WTC11 (cell line): ENCODE data around the gene DGKK. TPM values are rescaled to one million over a fixed set of nuclear protein-coding genes. Genes with fewer than 3 reads are reported as not detected.
A peak's percentile ranks its signal among the peaks of the same experiment; 100 is the strongest.

Experiments
- ATAC-seq: fragments of 200-7000 bp; cut with Tn5 transposase; 2 replicates; pipeline ENCODE4 v1.10.0; 2021; ENCODE audit warnings: mild to moderate bottlenecking, moderate library complexity
- CTCF ChIA-PET: fragments of 300-600 bp; sonication (Branson Sonifier 250); formaldehyde crosslinking; loops from one replicate; lab custom pipeline; 2021; ENCODE audit warnings: antibody characterized with exemption; lab: Charles Lee
- POLR2A ChIA-PET: fragments of 350-600 bp; sonication (Branson Sonifier 250); formaldehyde crosslinking; loops from one replicate; lab custom pipeline; 2021; ENCODE audit warnings: antibody characterized with exemption; lab: Charles Lee
- DNase-seq: peaks from one replicate; pipeline ENCODE4 v3.0.0; 2021; ENCODE audit warnings: low spot score
- H3K27ac Mint-ChIP-seq: 2 replicates; pipeline ENCODE4 v1.8.0; 2021; ENCODE audit warnings: mixed read lengths
- H3K27me3 Mint-ChIP-seq: 2 replicates; pipeline ENCODE4 v1.8.0; 2021; ENCODE audit warnings: low read depth, mild to moderate bottlenecking, moderate library complexity, mixed read lengths
- H3K36me3 Mint-ChIP-seq: 2 replicates; pipeline ENCODE4 v1.8.0; 2021; ENCODE audit warnings: mixed read lengths
- H3K4me1 Mint-ChIP-seq: 2 replicates; pipeline ENCODE4 v1.8.0; 2022; ENCODE audit warnings: mixed read lengths
- H3K4me3 Mint-ChIP-seq: 2 replicates; pipeline ENCODE4 v1.8.0; 2021; ENCODE audit warnings: mild to moderate bottlenecking, moderate library complexity, mixed read lengths
- H3K9me3 Mint-ChIP-seq: 2 replicates; pipeline ENCODE4 v1.8.0; 2021; ENCODE audit warnings: mixed read lengths
- ATF1 ChIP-seq: sonication (generic); formaldehyde crosslinking; IDR thresholded peaks from 2 replicates; pipeline ENCODE4 v1.8.1; 2023; ENCODE audit warnings: mild to moderate bottlenecking, moderate library complexity, missing genetic modification reagents
- CREM ChIP-seq: sonication (generic); formaldehyde crosslinking; IDR thresholded peaks from 2 replicates; pipeline ENCODE4 v1.8.1; 2022; ENCODE audit warnings: mild to moderate bottlenecking, missing genetic modification reagents, moderate library complexity
- FOXJ3 ChIP-seq: sonication (generic); formaldehyde crosslinking; IDR thresholded peaks from 2 replicates; pipeline ENCODE4 v1.9.0; 2021; ENCODE audit warnings: missing genetic modification reagents, mild to moderate bottlenecking, borderline replicate concordance
- JUN ChIP-seq: sonication (generic); formaldehyde crosslinking; IDR thresholded peaks from 2 replicates; pipeline ENCODE4 v1.8.0; 2023; ENCODE audit warnings: mild to moderate bottlenecking, missing genetic modification reagents
- MXD4 ChIP-seq: fragments of 250-450 bp; sonication (Bioruptor Pico); IDR thresholded peaks from 2 replicates; pipeline ENCODE4 v1.8.0; 2021; ENCODE audit warnings: mild to moderate bottlenecking, moderate library complexity, borderline replicate concordance
- NFYB ChIP-seq: sonication (generic); formaldehyde crosslinking; conservative IDR thresholded peaks from 2 replicates; pipeline ENCODE4 v1.8.0; 2022; ENCODE audit warnings: low read depth, missing genetic modification reagents
- NR2C2 ChIP-seq: sonication (generic); formaldehyde crosslinking; IDR thresholded peaks from 2 replicates; pipeline ENCODE4 v1.8.0; 2022; ENCODE audit warnings: mild to moderate bottlenecking, missing genetic modification reagents
- RORB ChIP-seq: fragments of 250-450 bp; sonication (Bioruptor Pico); IDR thresholded peaks from 2 replicates; pipeline ENCODE4 v1.9.0; 2021; ENCODE audit warnings: mild to moderate bottlenecking
- ZNF232 ChIP-seq: sonication (generic); formaldehyde crosslinking; IDR thresholded peaks from 2 replicates; pipeline ENCODE4 v1.8.0; 2022; ENCODE audit warnings: mild to moderate bottlenecking, missing genetic modification reagents
- ZNF671 ChIP-seq: fragments of 250-450 bp; sonication (Bioruptor Pico); IDR thresholded peaks from 2 replicates; pipeline ENCODE4 v1.8.0; 2021; ENCODE audit warnings: mild to moderate bottlenecking
- total RNA-seq: library from RNA; stranded (reverse); gene quantifications from 3 replicates; pipeline ENCODE4 v1.2.3, GENCODE V29; 2021
- TF ChIP-seq, protein P1 (sequence below): sonication (generic); formaldehyde crosslinking; IDR thresholded peaks from 2 replicates; pipeline ENCODE4 v1.8.1; 2023; ENCODE audit warnings: mild to moderate bottlenecking, missing genetic modification reagents, moderate library complexity
- TF ChIP-seq, protein P2 (sequence below): sonication (generic); formaldehyde crosslinking; IDR thresholded peaks from 2 replicates; pipeline ENCODE4 v1.8.1; 2022; ENCODE audit warnings: missing genetic modification reagents, borderline replicate concordance
- TF ChIP-seq, protein P3 (sequence below): sonication (generic); formaldehyde crosslinking; IDR thresholded peaks from 2 replicates; pipeline ENCODE4 v1.8.0; 2022; ENCODE audit warnings: mild to moderate bottlenecking, missing genetic modification reagents
- TF ChIP-seq, protein P4 (sequence below): fragments of 250-450 bp; sonication (Bioruptor Pico); IDR thresholded peaks from 2 replicates; pipeline ENCODE4 v1.9.0; 2021; ENCODE audit warnings: mild to moderate bottlenecking, borderline replicate concordance
- TF ChIP-seq, protein P5 (sequence below): sonication (generic); formaldehyde crosslinking; IDR thresholded peaks from 2 replicates; pipeline ENCODE4 v1.8.1; 2023; ENCODE audit warnings: mild to moderate bottlenecking, missing genetic modification reagents, borderline replicate concordance
- TF ChIP-seq, protein P6 (sequence below): sonication (generic); formaldehyde crosslinking; IDR thresholded peaks from 2 replicates; pipeline ENCODE4 v1.8.1; 2023; ENCODE audit warnings: mild to moderate bottlenecking, missing genetic modification reagents, moderate library complexity

The DGKK gene
- total RNA-seq, 1 experiment from 2014 or later = 1.9 TPM

DNA sequence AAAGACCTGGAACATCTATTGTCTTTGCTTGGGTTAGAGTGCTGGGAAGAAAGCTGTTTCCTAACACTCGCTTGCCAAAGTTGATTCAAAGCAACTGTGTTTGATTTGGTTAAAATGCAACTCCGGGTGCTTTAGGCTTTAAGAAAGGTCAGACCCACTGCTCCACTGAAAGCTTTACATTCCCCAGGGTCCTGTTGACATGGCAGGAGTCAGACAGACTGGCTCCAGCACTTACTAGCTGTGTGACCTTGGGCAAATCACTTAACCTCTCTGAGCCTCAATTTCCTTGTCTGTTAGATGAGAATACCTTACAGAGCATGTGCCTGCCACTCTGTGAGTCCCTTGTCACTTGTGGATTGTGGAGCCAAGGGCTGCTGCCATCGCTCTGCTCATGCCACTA, 39.0 kb downstream of the DGKK start (continued):
- TF ChIP-seq ZNF232 (CRISPR knock-in tag) (no peak), ATF1 (no peak), NR2C2 (CRISPR knock-in tag) (no peak)
- TF ChIP-seq, protein P1, sequence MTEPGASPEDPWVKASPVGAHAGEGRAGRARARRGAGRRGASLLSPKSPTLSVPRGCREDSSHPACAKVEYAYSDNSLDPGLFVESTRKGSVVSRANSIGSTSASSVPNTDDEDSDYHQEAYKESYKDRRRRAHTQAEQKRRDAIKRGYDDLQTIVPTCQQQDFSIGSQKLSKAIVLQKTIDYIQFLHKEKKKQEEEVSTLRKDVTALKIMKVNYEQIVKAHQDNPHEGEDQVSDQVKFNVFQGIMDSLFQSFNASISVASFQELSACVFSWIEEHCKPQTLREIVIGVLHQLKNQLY (CRISPR knock-in tag) = no peak
- TF ChIP-seq, protein P2, sequence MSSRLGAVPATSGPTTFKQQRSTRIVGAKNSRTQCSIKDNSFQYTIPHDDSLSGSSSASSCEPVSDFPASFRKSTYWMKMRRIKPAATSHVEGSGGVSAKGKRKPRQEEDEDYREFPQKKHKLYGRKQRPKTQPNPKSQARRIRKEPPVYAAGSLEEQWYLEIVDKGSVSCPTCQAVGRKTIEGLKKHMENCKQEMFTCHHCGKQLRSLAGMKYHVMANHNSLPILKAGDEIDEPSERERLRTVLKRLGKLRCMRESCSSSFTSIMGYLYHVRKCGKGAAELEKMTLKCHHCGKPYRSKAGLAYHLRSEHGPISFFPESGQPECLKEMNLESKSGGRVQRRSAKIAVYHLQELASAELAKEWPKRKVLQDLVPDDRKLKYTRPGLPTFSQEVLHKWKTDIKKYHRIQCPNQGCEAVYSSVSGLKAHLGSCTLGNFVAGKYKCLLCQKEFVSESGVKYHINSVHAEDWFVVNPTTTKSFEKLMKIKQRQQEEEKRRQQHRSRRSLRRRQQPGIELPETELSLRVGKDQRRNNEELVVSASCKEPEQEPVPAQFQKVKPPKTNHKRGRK = no peak

DNA sequence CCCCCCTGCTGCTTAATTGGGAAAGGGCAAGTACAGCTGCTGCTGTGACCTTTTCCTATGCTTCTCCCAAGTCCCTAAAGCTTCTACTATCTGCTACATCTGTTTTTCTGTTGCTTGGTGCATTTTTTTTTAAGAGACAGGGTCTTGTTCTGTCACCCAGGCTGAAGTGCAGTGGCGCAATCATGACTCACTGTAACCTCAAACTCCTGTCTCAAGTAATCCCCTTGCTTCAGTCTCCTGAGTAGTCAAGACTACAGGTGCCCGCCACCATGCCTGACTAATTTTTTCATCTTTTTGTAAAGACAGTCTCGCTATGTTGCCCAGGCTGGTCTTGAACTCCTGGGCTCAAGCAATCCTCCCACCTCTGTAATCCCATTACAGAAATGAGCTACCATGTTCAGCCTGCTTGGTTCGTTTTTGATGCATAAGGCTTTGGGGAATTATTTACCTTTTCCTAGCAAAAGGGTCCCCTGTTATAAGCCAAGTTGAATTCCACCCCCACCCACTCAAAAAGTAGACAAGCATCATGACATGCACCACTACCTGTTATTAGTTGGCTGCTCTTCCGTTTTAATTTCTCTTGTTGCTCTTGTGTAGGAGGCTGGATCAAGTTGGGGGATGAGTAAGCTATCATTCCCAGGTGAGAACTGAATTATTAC, 39.6 kb downstream of the DGKK start:
- POLR2A ChIA-PET = no interaction called here
- Mint-ChIP-seq H3K36me3 (no peaks in the 10 kb centered on the region), H3K27me3 (no peaks in the 10 kb centered on the region), H3K9me3 (no peaks in the 10 kb centered on the region), H3K27ac (peak overlapping the region; percentile 65), H3K4me3 (no peak overlapping the region), H3K4me1 (peaks cover 64% of the 10 kb centered on the region)
- CTCF ChIA-PET = no interaction called here
- TF ChIP-seq MXD4 (CRISPR knock-in tag) (no peak), CREM (CRISPR knock-in tag) (no peak), ATF1 (no peak), NFYB (CRISPR knock-in tag) (no peak), RORB (CRISPR knock-in tag) (no peak), NR2C2 (CRISPR knock-in tag) (no peak), ZNF671 (CRISPR knock-in tag) (no peak), FOXJ3 (CRISPR knock-in tag) (no peak), JUN (CRISPR knock-in tag) (no peak)
- TF ChIP-seq, protein P3, sequence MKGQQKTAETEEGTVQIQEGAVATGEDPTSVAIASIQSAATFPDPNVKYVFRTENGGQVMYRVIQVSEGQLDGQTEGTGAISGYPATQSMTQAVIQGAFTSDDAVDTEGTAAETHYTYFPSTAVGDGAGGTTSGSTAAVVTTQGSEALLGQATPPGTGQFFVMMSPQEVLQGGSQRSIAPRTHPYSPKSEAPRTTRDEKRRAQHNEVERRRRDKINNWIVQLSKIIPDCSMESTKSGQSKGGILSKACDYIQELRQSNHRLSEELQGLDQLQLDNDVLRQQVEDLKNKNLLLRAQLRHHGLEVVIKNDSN = no peak
- TF ChIP-seq, protein P4, sequence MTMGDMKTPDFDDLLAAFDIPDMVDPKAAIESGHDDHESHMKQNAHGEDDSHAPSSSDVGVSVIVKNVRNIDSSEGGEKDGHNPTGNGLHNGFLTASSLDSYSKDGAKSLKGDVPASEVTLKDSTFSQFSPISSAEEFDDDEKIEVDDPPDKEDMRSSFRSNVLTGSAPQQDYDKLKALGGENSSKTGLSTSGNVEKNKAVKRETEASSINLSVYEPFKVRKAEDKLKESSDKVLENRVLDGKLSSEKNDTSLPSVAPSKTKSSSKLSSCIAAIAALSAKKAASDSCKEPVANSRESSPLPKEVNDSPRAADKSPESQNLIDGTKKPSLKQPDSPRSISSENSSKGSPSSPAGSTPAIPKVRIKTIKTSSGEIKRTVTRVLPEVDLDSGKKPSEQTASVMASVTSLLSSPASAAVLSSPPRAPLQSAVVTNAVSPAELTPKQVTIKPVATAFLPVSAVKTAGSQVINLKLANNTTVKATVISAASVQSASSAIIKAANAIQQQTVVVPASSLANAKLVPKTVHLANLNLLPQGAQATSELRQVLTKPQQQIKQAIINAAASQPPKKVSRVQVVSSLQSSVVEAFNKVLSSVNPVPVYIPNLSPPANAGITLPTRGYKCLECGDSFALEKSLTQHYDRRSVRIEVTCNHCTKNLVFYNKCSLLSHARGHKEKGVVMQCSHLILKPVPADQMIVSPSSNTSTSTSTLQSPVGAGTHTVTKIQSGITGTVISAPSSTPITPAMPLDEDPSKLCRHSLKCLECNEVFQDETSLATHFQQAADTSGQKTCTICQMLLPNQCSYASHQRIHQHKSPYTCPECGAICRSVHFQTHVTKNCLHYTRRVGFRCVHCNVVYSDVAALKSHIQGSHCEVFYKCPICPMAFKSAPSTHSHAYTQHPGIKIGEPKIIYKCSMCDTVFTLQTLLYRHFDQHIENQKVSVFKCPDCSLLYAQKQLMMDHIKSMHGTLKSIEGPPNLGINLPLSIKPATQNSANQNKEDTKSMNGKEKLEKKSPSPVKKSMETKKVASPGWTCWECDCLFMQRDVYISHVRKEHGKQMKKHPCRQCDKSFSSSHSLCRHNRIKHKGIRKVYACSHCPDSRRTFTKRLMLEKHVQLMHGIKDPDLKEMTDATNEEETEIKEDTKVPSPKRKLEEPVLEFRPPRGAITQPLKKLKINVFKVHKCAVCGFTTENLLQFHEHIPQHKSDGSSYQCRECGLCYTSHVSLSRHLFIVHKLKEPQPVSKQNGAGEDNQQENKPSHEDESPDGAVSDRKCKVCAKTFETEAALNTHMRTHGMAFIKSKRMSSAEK = no peak
- TF ChIP-seq, protein P5, sequence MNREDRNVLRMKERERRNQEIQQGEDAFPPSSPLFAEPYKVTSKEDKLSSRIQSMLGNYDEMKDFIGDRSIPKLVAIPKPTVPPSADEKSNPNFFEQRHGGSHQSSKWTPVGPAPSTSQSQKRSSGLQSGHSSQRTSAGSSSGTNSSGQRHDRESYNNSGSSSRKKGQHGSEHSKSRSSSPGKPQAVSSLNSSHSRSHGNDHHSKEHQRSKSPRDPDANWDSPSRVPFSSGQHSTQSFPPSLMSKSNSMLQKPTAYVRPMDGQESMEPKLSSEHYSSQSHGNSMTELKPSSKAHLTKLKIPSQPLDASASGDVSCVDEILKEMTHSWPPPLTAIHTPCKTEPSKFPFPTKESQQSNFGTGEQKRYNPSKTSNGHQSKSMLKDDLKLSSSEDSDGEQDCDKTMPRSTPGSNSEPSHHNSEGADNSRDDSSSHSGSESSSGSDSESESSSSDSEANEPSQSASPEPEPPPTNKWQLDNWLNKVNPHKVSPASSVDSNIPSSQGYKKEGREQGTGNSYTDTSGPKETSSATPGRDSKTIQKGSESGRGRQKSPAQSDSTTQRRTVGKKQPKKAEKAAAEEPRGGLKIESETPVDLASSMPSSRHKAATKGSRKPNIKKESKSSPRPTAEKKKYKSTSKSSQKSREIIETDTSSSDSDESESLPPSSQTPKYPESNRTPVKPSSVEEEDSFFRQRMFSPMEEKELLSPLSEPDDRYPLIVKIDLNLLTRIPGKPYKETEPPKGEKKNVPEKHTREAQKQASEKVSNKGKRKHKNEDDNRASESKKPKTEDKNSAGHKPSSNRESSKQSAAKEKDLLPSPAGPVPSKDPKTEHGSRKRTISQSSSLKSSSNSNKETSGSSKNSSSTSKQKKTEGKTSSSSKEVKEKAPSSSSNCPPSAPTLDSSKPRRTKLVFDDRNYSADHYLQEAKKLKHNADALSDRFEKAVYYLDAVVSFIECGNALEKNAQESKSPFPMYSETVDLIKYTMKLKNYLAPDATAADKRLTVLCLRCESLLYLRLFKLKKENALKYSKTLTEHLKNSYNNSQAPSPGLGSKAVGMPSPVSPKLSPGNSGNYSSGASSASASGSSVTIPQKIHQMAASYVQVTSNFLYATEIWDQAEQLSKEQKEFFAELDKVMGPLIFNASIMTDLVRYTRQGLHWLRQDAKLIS (CRISPR knock-in tag) = no peak
- TF ChIP-seq, protein P6, sequence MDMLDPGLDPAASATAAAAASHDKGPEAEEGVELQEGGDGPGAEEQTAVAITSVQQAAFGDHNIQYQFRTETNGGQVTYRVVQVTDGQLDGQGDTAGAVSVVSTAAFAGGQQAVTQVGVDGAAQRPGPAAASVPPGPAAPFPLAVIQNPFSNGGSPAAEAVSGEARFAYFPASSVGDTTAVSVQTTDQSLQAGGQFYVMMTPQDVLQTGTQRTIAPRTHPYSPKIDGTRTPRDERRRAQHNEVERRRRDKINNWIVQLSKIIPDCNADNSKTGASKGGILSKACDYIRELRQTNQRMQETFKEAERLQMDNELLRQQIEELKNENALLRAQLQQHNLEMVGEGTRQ (CRISPR knock-in tag) = no peak
- DNase-seq = no peak
- ATAC-seq = no peak
